GM13976 (cell line): ENCODE data around the gene PRMT5.

Source experiments
- DNase-seq: peaks from one replicate; pipeline ENCODE4 v3.0.0; 2012; ENCODE audit warnings: low spot score
- in situ Hi-C: fragments of 300-500 bp; cut with MboI; formaldehyde crosslinking; loops from one replicate; pipeline ENCODE4 v1.12.0; 2022; ENCODE audit warnings: low sequenced_read_pairs, mixed read lengths, inconsistent platforms; ENCODE audit not compliant: unreplicated experiment
- TF ChIP-seq, protein P1 (sequence below): IDR thresholded peaks from 2 replicates; pipeline ENCODE4 v1.5.1; 2012; ENCODE audit warnings: borderline replicate concordance, mild to moderate bottlenecking; ENCODE audit not compliant: insufficient read depth; ENCODE audit errors: extremely low read depth, missing control alignments, control extremely low read depth

The PRMT5 gene

DNA sequence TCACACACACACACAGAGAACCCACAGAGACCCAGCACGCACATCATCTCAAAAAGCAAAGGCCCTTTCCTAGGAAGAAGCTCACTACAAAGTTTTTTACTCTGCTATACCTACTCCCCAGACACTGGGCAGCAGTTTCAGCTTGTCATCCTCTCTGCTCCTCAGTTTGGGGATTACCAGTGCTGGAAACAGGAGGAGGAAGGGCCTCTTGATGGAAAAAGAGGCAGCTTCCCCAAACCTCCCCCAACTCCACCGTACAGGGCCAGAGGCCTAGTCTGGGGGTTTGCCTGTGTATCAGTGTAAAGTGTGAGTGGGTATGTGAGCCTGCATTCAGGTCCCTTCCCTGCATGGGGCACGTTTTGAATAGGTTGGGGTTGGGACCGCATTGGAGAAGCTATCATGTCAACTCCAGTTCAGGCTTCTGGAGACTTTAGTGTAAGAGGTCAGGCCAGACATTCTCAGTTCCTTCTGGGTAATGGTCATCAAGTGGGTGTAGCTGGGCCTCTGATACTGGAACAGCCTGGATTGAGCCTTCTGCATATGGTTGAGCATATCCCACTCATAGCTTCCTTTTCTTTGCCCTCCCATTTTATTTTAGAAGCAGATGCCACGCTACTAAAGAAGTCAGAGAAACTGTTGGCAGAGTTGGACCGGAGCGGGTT is 45.0 kb downstream of the PRMT5 start:
- TF ChIP-seq, protein P1, sequence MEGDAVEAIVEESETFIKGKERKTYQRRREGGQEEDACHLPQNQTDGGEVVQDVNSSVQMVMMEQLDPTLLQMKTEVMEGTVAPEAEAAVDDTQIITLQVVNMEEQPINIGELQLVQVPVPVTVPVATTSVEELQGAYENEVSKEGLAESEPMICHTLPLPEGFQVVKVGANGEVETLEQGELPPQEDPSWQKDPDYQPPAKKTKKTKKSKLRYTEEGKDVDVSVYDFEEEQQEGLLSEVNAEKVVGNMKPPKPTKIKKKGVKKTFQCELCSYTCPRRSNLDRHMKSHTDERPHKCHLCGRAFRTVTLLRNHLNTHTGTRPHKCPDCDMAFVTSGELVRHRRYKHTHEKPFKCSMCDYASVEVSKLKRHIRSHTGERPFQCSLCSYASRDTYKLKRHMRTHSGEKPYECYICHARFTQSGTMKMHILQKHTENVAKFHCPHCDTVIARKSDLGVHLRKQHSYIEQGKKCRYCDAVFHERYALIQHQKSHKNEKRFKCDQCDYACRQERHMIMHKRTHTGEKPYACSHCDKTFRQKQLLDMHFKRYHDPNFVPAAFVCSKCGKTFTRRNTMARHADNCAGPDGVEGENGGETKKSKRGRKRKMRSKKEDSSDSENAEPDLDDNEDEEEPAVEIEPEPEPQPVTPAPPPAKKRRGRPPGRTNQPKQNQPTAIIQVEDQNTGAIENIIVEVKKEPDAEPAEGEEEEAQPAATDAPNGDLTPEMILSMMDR, result no peak
- in situ Hi-C loops, result no loop called here
- DNase-seq, result no peak

DNA sequence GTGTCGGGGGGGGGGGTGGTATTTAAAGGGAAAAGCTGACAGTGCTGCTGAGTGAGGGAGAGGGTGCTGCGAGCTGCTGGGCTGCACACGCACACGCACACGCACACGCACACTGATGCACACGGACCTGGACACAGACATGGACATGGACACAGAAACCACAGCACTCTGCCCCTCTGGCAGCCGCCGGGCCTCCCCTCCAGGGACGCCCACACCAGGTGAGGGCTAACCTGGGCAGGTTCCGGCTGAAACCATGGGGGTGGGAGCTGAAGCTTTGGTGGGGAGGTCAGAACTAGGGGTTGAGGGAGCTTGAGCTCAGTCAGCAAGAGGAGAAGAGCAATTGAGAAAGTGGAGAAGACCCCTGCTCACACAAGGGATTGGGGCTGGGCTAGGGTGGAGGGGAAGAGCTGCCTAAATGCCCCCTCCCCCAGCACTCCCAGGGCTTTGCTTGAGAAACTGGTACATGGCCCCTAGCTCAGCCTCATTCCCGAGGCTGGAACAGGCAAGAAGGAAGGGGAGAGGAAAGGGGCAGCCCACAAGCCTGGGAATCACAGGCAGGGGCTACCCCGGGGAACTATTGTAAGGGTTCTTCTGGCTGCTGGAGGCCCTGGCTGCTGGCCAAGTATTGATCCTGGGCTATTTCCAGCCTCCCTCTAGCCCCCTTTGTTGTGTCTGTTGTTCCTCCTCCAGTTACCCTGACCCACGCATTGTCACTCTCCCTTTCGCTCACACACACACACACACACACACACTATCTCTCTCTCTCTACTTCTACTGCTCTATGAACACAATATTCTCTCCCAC is 45.8 kb downstream of the PRMT5 start, which contains the start of gene REM2:
REM2 (plus strand) TSS at position 50 of the 804 bp plus-strand sequence; CDS start at position 116, 66 bp downstream.
- TF ChIP-seq, protein P1, result no peak
- in situ Hi-C loops, result no loop called here
- no peak for DNase-seq

DNA sequence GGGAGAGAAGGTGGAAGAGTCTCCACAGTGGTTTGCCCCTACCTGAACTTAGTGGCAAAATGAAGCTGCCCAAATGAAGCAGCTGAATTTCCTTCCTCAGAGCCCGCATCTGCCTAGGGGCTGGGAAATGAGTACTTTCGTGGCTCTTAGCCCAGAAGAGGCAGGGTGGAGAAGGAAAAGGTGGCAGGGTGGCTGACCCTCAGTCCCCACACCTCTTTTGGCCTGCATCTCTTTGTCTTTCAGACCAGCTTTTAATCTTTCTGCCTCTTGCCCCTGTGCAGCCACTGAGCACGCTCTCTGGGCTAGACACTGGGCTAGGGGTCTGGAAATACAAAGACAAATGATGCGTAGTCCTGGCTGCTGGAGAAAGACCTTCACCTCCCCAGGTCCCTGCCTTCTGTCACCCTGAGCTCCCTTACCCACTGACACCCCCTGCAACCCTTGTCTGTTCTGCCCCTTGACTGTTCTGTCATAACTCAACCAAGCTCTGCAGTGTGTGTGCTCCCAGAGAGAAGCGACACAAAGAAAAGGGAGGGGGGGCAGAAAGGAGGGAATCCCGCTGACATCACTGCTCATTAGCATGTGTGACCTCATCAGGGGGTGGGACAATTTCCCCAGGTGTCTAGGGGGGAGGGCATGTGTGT is 46.5 kb downstream of the PRMT5 start:
- in situ Hi-C loops, result no loop called here
- TF ChIP-seq, protein P1, result no peak
- no peak for DNase-seq

DNA sequence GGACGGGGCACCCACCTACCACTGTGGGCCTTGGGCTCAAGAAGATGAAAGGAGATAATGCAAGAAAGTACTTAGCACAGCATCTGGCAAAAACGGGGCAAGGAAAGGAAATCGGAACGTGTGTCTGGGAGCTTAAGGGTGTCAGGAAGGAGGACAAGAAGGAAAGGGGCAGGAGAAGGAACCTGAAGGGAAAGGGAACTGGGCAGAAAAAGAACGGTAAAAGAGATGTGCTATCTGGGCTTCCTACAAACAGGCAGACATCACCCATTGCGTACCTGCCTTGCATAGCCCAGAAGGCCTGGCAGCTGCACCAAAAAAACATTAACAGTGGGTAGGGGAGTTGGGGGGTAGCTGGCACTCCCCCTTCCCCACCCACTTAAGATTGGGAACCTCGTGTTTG is 47.1 kb downstream of the PRMT5 start:
- DNase-seq, result no peak
- in situ Hi-C loops, result no loop called here
- TF ChIP-seq, protein P1, result no peak

DNA sequence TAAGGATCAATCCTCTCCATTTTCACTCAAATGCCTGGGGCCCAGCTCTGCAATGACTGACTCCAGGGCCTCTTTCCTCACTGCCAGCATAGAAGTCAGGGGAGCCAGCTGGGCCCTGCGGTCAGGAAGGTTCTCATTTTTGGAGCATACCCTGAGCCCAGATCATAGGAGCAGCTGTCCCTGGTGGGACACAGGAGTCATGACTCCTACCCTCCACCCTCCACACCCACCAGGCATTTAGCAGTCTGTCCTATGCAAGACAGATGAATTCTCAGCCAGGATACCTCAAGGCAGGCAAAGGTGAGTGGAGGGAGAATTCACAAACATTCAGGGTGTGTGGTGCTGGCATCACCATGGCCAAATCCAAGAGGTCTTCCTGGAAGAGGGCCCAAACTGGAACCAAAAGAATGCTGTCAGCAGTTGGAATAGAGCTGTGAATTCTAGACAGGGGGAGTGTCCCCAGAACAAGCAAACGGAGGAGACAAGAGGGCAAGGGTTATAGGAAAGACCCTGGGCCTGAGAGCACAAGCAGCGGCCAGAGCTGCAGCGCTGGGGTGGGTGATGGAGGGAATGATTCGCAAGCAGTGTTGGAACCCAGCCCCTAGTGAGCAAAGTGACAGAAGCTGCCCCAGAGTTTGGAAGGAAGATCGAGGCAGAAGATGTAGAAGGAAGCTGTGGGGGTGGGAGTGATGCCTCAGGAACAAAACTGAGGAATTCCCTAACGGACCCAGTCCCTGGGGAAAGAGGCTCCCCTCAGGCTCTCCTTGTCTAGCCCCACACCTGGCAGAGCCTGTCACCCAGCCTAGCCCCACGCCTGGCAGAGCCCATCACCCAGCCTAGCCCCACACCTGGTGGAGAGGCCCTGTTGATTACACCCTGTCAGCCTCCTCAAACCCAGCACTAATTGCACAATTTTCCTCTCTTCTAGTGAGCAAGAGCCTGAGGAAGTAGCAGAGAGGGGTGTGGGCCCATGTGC is 50.6 kb downstream of the PRMT5 start:
- DNase-seq, result no peak
- TF ChIP-seq, protein P1, result no peak
- in situ Hi-C loops, result no loop called here
